Trophoblast cell (in vitro differentiated cells and primary cell): Measurements from ENCODE around the gene CDC34.
A peak's percentile ranks its signal among the peaks of the same experiment; 100 is the strongest.

Experiments
- DNase-seq, 2 donors: peaks; one replicate each; pipeline ENCODE4 v3.0.0-alpha.2; 2016
- H2AFZ ChIP-seq: 2 replicates; pipeline ENCODE4 v1.6.1; 2013; ENCODE audit warnings: low read length, moderate library complexity, mild to moderate bottlenecking; ENCODE audit not compliant: insufficient read depth, poor library complexity
- H2AK5ac ChIP-seq: 2 replicates; pipeline ENCODE4 v1.6.1; 2013; ENCODE audit warnings: mild to moderate bottlenecking, low read length
- H2BK120ac ChIP-seq: 2 replicates; pipeline ENCODE4 v1.6.1; 2013; ENCODE audit warnings: low read length, mild to moderate bottlenecking, moderate library complexity; ENCODE audit not compliant: insufficient read depth, poor library complexity
- H2BK12ac ChIP-seq: 2 replicates; pipeline ENCODE4 v1.6.1; 2013; ENCODE audit warnings: mild to moderate bottlenecking, low read length, moderate library complexity
- H2BK5ac ChIP-seq: 2 replicates; pipeline ENCODE4 v1.6.1; 2013; ENCODE audit warnings: low read length, low read depth, moderate library complexity, mild to moderate bottlenecking; ENCODE audit not compliant: poor library complexity
- H3K14ac ChIP-seq: 2 replicates; pipeline ENCODE4 v1.6.1; 2013; ENCODE audit warnings: mild to moderate bottlenecking, low read length
- H3K18ac ChIP-seq: 2 replicates; pipeline ENCODE4 v1.6.1; 2013; ENCODE audit warnings: mild to moderate bottlenecking, low read length
- H3K23ac ChIP-seq: 2 replicates; pipeline ENCODE4 v1.6.1; 2013; ENCODE audit warnings: low read length
- H3K27ac ChIP-seq: 2 replicates; pipeline ENCODE4 v1.5.1; 2013; ENCODE audit warnings: low read depth, mild to moderate bottlenecking, inconsistent platforms, low read length, moderate library complexity
- H3K27me3 ChIP-seq: 2 replicates; pipeline ENCODE4 v1.6.1; 2013; ENCODE audit warnings: inconsistent platforms, mild to moderate bottlenecking, low read length, moderate library complexity; ENCODE audit not compliant: insufficient read depth
- H3K36me3 ChIP-seq, 2 experiments: 1 replicate in 1 of 2; 2 replicates in 1 of 2; pipeline ENCODE4 v1.6.1; 2013; ENCODE audit warnings: low read length in 2 of 2, mild to moderate bottlenecking in 2 of 2, moderate library complexity in 1 of 2; ENCODE audit not compliant: insufficient read depth in 2 of 2, control insufficient read depth in 1 of 2
- H3K4ac ChIP-seq: 2 replicates; pipeline ENCODE4 v1.6.1; 2013; ENCODE audit warnings: low read depth, mild to moderate bottlenecking, low read length, moderate library complexity
- H3K4me1 ChIP-seq, 2 experiments: 1 replicate in 1 of 2; 2 replicates in 1 of 2; pipeline ENCODE4 v1.6.1; 2013; ENCODE audit warnings: low read length in 2 of 2, mild to moderate bottlenecking in 2 of 2, moderate library complexity in 1 of 2; ENCODE audit not compliant: insufficient read depth in 2 of 2, control insufficient read depth in 1 of 2
- H3K4me2 ChIP-seq: 2 replicates; pipeline ENCODE4 v1.6.1; 2013; ENCODE audit warnings: inconsistent platforms, mild to moderate bottlenecking, low read length, moderate library complexity
- H3K4me3 ChIP-seq: 2 replicates; pipeline ENCODE4 v1.5.1; 2013; ENCODE audit warnings: mild to moderate bottlenecking, low read depth, low read length, inconsistent platforms
- H3K79me1 ChIP-seq: one replicate; pipeline ENCODE4 v1.6.1; 2013; ENCODE audit warnings: low read length
- H3K79me2 ChIP-seq: 2 replicates; pipeline ENCODE4 v1.6.1; 2013; ENCODE audit warnings: low read length, mild to moderate bottlenecking; ENCODE audit not compliant: control insufficient read depth, insufficient read depth, poor library complexity
- H3K9ac ChIP-seq: 2 replicates; pipeline ENCODE4 v1.6.1; 2013; ENCODE audit warnings: mild to moderate bottlenecking, low read length
- H3K9me3 ChIP-seq: 2 replicates; pipeline ENCODE4 v1.6.1; 2013; ENCODE audit warnings: low read depth, mild to moderate bottlenecking, control low read depth, inconsistent platforms, low read length; ENCODE audit not compliant: insufficient read depth
- H4K12ac ChIP-seq: 2 replicates; pipeline ENCODE4 v1.6.1; 2013; ENCODE audit warnings: low read depth, mild to moderate bottlenecking, low read length, moderate library complexity
- H4K8ac ChIP-seq: 2 replicates; pipeline ENCODE4 v1.6.1; 2013; ENCODE audit warnings: low read depth, mild to moderate bottlenecking, low read length, moderate library complexity
- H4K91ac ChIP-seq: one replicate; pipeline ENCODE4 v1.6.1; 2013; ENCODE audit warnings: low read depth, mild to moderate bottlenecking, low read length, moderate library complexity
- WGBS: extraction: QIAGEN DNeasy Blood & Tissue Kit; methylation state at CpG from one replicate; pipeline ENCODE4 v1.1.7; 2013; ENCODE audit warnings: missing lambda C conversion rate; ENCODE audit not compliant: insufficient read length, insufficient coverage; ENCODE audit errors: extremely low coverage; 5-methylcytosine and 5-hydroxymethylcytosine counted together

The CDC34 gene

GRCh38 chr19:497491-497868, 34.1 kb upstream of the CDC34 start:
- Histone ChIP-seq H4K12ac (no peak overlapping the region), H2BK12ac (no peak overlapping the region), H3K9me3 (peaks cover 22% of the 10 kb centered on the region), H4K91ac (no peak overlapping the region), H2AK5ac (no peak overlapping the region), H3K27me3 (peaks cover 30% of the 10 kb centered on the region), H3K27ac (no peak overlapping the region), H3K18ac (no peak overlapping the region), H3K9ac (no peak overlapping the region), H3K79me1 (no peaks in the 10 kb centered on the region), H3K4me2 (no peak overlapping the region), H2BK120ac (no peak overlapping the region), H4K8ac (no peak overlapping the region), H3K4me1 (peaks cover 0 to 2% of the 10 kb centered on the region in 2 experiments), H3K36me3 (no peaks in the 10 kb centered on the region), H2BK5ac (no peak overlapping the region), H3K14ac (no peak overlapping the region), H3K23ac (no peak overlapping the region), H3K4ac (no peak overlapping the region), H3K4me3 (no peak overlapping the region), H3K79me2 (no peaks in the 10 kb centered on the region), H2AFZ (no peak overlapping the region)
- DNase-seq, result no peak
- no CpG with 5 or more reads among the region's 36 CpGs for WGBS

GRCh38 chr19:497869-498510, 33.6 kb upstream of the CDC34 start:
- Histone ChIP-seq H2AFZ (no peak overlapping the region), H3K18ac (no peak overlapping the region), H3K14ac (no peak overlapping the region), H3K4ac (no peak overlapping the region), H2BK5ac (no peak overlapping the region), H3K23ac (no peak overlapping the region), H4K8ac (no peak overlapping the region), H3K27ac (no peak overlapping the region), H3K27me3 (peaks cover 30% of the 10 kb centered on the region), H3K4me3 (no peak overlapping the region), H3K36me3 (no peaks in the 10 kb centered on the region), H3K9me3 (peaks cover 20% of the 10 kb centered on the region), H3K79me2 (no peaks in the 10 kb centered on the region), H4K91ac (no peak overlapping the region), H4K12ac (no peak overlapping the region), H2AK5ac (no peak overlapping the region), H2BK120ac (no peak overlapping the region), H3K79me1 (no peaks in the 10 kb centered on the region), H2BK12ac (no peak overlapping the region), H3K4me1 (peaks cover 0 to 2% of the 10 kb centered on the region in 2 experiments), H3K9ac (no peak overlapping the region), H3K4me2 (no peak overlapping the region)
- WGBS, result no CpG with 5 or more reads among the region's 50 CpGs
- no peak for DNase-seq

GRCh38 chr19:498511-498891, 33.1 kb upstream of the CDC34 start:
- Histone ChIP-seq H2BK120ac (no peak overlapping the region), H3K27me3 (peaks cover 30% of the 10 kb centered on the region), H4K12ac (no peak overlapping the region), H3K4me2 (no peak overlapping the region), H3K9me3 (peaks cover 17% of the 10 kb centered on the region), H3K4me1 (peaks cover 0 to 2% of the 10 kb centered on the region in 2 experiments), H2AK5ac (no peak overlapping the region), H3K23ac (no peak overlapping the region), H2BK12ac (no peak overlapping the region), H3K14ac (no peak overlapping the region), H3K79me2 (no peaks in the 10 kb centered on the region), H3K27ac (no peak overlapping the region), H4K8ac (no peak overlapping the region), H2BK5ac (no peak overlapping the region), H3K18ac (no peak overlapping the region), H4K91ac (no peak overlapping the region), H3K9ac (no peak overlapping the region), H3K4me3 (no peak overlapping the region), H3K79me1 (no peaks in the 10 kb centered on the region), H2AFZ (no peak overlapping the region), H3K4ac (no peak overlapping the region), H3K36me3 (no peaks in the 10 kb centered on the region)
- WGBS, result no CpG with 5 or more reads among the region's 26 CpGs
- DNase-seq, result no peak

- H4K8ac ChIP-seq, result no peak overlapping the region
- no peaks in the 10 kb centered on the region for H3K79me2 ChIP-seq
- H3K9me3 ChIP-seq, result peaks cover 17% of the 10 kb centered on the region
- peaks cover 0 to 2% of the 10 kb centered on the region in 2 experiments for H3K4me1 ChIP-seq
- no peak for DNase-seq
- H3K18ac ChIP-seq, result no peak overlapping the region
- H3K27ac ChIP-seq, result no peak overlapping the region
- peaks cover 30% of the 10 kb centered on the region for H3K27me3 ChIP-seq
- H2BK5ac ChIP-seq, result no peak overlapping the region
- no peak overlapping the region for H2BK12ac ChIP-seq
- H3K23ac ChIP-seq, result no peak overlapping the region
- H2BK120ac ChIP-seq, result no peak overlapping the region
- peak overlapping the region; percentile 15 for H3K4me3 ChIP-seq
- no CpG with 5 or more reads among the region's 31 CpGs for WGBS
- no peak overlapping the region for H4K12ac ChIP-seq
- no peaks in the 10 kb centered on the region for H3K79me1 ChIP-seq
- no peaks in the 10 kb centered on the region for H3K36me3 ChIP-seq
- no peak overlapping the region for H3K14ac ChIP-seq
- no peak overlapping the region for H3K4ac ChIP-seq
- H2AK5ac ChIP-seq, result no peak overlapping the region
- H3K4me2 ChIP-seq, result no peak overlapping the region
- no peak overlapping the region for H3K9ac ChIP-seq
- H4K91ac ChIP-seq, result no peak overlapping the region
- H2AFZ ChIP-seq, result no peak overlapping the region
Observed at GRCh38 chr19:498977-499623, 32.5 kb upstream of the CDC34 start.
